Loucy (cell line): Measurements from ENCODE around the gene TNS2.

Experiments used
- H2AFZ ChIP-seq: fragments of 200-600 bp; sonication (generic); 2 replicates; pipeline ENCODE4 v1.6.0; 2016; ENCODE audit warnings: antibody characterized with exemption, mild to moderate bottlenecking, low read length, moderate library complexity
- H3F3A ChIP-seq: fragments of 200-600 bp; 2 replicates; pipeline ENCODE4 v1.6.0; 2016; ENCODE audit warnings: antibody characterized with exemption, low read depth, mild to moderate bottlenecking
- H3K27me3 ChIP-seq: fragments of 200-600 bp; sonication (generic); 2 replicates; pipeline ENCODE4 v1.6.1; 2014; ENCODE audit warnings: low read length, mild to moderate bottlenecking; ENCODE audit not compliant: insufficient read depth, poor library complexity, severe bottlenecking
- H3K36me3 ChIP-seq: fragments of 200-600 bp; sonication (generic); 2 replicates; pipeline ENCODE4 v1.6.1; 2016; ENCODE audit warnings: low read length; ENCODE audit not compliant: insufficient read depth
- H3K4me1 ChIP-seq: fragments of 200-600 bp; sonication (generic); 2 replicates; pipeline ENCODE4 v1.5.1; 2014; ENCODE audit warnings: low read length, mild to moderate bottlenecking; ENCODE audit not compliant: insufficient read depth, poor library complexity, severe bottlenecking
- H3K4me2 ChIP-seq: fragments of 200-600 bp; sonication (generic); 2 replicates; pipeline ENCODE4 v1.6.0; 2014; ENCODE audit warnings: antibody characterized with exemption, low read length, low read depth, mild to moderate bottlenecking; ENCODE audit not compliant: poor library complexity, severe bottlenecking
- H3K4me3 ChIP-seq: fragments of 200-600 bp; sonication (generic); 2 replicates; pipeline ENCODE4 v1.5.1; 2014; ENCODE audit warnings: low read length, mild to moderate bottlenecking, mixed read lengths; ENCODE audit not compliant: poor library complexity, severe bottlenecking
- H3K79me2 ChIP-seq: fragments of 200-600 bp; sonication (generic); 2 replicates; pipeline ENCODE4 v1.6.1; 2014; ENCODE audit warnings: low read length; ENCODE audit not compliant: insufficient read depth
- H3K9ac ChIP-seq: fragments of 200-600 bp; sonication (generic); 2 replicates; pipeline ENCODE4 v1.6.0; 2014; ENCODE audit warnings: mild to moderate bottlenecking, low read depth, low read length, moderate library complexity; ENCODE audit not compliant: poor library complexity, severe bottlenecking
- H3K9me2 ChIP-seq: fragments of 200-600 bp; sonication (generic); replicated peaks from 2 replicates; pipeline ENCODE4 v1.6.1; 2016; ENCODE audit warnings: low read depth, low read length, mixed read lengths
- H3K9me3 ChIP-seq: fragments of 200-600 bp; sonication (generic); 2 replicates; pipeline ENCODE4 v1.6.1; 2014; ENCODE audit warnings: mild to moderate bottlenecking, antibody characterized with exemption, low read length, low read depth; ENCODE audit not compliant: insufficient read depth
- H4K20me1 ChIP-seq: fragments of 200-600 bp; sonication (generic); 2 replicates; pipeline ENCODE4 v1.6.0; 2014; ENCODE audit warnings: antibody characterized with exemption, low read length, mild to moderate bottlenecking; ENCODE audit not compliant: insufficient read depth, poor library complexity, severe bottlenecking
- EZH2phosphoT487 ChIP-seq: fragments of 200-600 bp; IDR thresholded peaks from 2 replicates; pipeline ENCODE4 v1.6.1; 2018; ENCODE audit warnings: antibody characterized with exemption, mild to moderate bottlenecking, moderate library complexity, borderline replicate concordance
- TF ChIP-seq, protein P1 (sequence below): fragments of 200-600 bp; sonication (generic); conservative IDR thresholded peaks from 2 replicates; pipeline ENCODE4 v1.5.1; 2014; ENCODE audit warnings: mild to moderate bottlenecking, antibody characterized with exemption, low read length

TNS2 gene

DNA sequence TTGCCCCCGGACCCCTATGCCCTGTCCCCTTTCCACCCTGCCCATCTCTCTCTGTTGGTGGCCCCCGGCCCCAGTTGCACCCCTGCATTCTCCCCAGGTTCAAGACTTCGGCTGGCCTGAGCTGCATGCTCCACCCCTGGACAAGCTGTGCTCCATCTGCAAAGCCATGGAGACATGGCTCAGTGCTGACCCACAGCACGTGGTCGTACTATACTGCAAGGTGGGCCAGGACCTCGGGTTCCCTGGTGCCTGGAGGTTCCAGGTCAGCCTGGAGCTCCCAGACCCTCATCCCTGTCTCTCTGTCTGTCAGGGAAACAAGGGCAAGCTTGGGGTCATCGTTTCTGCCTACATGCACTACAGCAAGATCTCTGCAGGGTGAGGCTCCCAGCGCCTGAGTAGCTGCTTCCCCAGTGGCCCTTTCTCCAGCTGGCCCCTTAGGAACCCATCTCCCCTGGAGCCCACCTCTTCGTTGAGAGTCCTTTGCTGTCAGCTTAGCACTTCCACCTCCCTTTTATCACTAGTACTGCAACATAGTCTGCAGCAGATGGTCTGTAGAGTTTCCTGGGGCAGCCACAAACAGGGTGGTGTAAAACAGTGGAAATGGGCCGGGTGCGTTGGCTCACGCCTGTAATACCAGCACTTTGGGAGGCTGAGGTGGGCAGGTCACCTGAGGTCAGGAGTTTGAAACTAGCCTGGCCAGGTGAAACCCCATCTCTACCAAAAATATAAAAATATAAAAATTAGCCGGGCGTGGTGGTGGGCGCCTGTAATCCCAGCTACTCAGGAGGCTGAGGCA, 5.8 kb downstream of the TNS2 start:
- Histone ChIP-seq H3K79me2 (no peaks in the 10 kb centered on the region), H3K4me3 (no peak overlapping the region), H4K20me1 (no peaks in the 10 kb centered on the region), H3F3A (no peaks in the 10 kb centered on the region), H3K9ac (no peak overlapping the region), H2AFZ (no peak overlapping the region), H3K4me2 (no peak overlapping the region), H3K9me3 (no peaks in the 10 kb centered on the region), H3K4me1 (peaks cover 14% of the 10 kb centered on the region), H3K36me3 (no peaks in the 10 kb centered on the region), H3K9me2 (no peaks in the 10 kb centered on the region), H3K27me3 (no peaks in the 10 kb centered on the region)
- TF ChIP-seq, protein P1, sequence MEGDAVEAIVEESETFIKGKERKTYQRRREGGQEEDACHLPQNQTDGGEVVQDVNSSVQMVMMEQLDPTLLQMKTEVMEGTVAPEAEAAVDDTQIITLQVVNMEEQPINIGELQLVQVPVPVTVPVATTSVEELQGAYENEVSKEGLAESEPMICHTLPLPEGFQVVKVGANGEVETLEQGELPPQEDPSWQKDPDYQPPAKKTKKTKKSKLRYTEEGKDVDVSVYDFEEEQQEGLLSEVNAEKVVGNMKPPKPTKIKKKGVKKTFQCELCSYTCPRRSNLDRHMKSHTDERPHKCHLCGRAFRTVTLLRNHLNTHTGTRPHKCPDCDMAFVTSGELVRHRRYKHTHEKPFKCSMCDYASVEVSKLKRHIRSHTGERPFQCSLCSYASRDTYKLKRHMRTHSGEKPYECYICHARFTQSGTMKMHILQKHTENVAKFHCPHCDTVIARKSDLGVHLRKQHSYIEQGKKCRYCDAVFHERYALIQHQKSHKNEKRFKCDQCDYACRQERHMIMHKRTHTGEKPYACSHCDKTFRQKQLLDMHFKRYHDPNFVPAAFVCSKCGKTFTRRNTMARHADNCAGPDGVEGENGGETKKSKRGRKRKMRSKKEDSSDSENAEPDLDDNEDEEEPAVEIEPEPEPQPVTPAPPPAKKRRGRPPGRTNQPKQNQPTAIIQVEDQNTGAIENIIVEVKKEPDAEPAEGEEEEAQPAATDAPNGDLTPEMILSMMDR = no peak
- TF ChIP-seq EZH2phosphoT487 = no peak

DNA sequence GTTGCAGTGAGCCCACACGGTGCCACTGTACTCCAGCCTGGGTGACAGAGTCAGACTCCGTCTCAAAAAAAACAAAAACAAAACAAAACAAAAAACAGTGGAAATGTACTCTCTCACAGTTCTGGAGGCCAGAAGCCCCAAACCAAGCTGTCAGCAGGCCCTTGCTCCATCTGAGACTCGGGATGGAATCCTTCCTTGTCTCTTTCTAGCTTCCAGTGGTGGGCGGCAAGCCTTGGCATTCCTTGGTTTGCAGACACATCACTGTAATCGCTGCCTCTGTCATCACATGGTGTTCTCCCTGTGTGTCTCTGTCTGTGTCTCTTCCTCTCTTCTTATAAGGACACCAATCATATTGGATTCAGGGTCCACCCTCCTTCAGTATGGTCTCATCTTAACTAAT, 6.4 kb downstream of the TNS2 start:
- TF ChIP-seq, protein P1 = no peak
- no peak for TF ChIP-seq EZH2phosphoT487
- Histone ChIP-seq H3K36me3 (no peaks in the 10 kb centered on the region), H3K4me1 (peaks cover 14% of the 10 kb centered on the region), H3F3A (no peaks in the 10 kb centered on the region), H3K9ac (no peak overlapping the region), H4K20me1 (no peaks in the 10 kb centered on the region), H3K79me2 (no peaks in the 10 kb centered on the region), H3K27me3 (no peaks in the 10 kb centered on the region), H2AFZ (no peak overlapping the region), H3K9me3 (no peaks in the 10 kb centered on the region), H3K4me3 (no peak overlapping the region), H3K4me2 (no peak overlapping the region), H3K9me2 (no peaks in the 10 kb centered on the region)

DNA sequence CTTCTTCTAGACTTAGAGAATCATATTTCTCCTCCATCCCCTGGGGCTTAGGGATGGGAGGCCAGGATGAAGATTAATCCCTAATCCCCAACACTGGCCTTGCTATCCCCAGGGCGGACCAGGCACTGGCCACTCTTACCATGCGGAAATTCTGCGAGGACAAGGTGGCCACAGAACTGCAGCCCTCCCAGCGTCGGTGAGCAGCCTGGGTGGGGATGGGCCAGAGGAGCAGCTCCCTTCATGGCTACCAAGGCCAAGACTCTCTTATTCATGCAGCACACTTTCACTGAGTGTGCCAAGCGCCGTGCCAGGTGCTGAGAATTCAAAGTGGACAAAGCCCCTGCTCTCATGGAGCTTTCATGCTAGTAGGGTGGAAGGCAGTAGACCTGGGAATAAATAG, 7.0 kb downstream of the TNS2 start:
- no peak overlapping the region for H2AFZ ChIP-seq
- no peak for TF ChIP-seq EZH2phosphoT487
- TF ChIP-seq, protein P1 = no peak
- no peaks in the 10 kb centered on the region for H4K20me1 ChIP-seq
- H3K4me3 ChIP-seq = no peak overlapping the region
- no peak overlapping the region for H3K9ac ChIP-seq
- peaks cover 14% of the 10 kb centered on the region for H3K4me1 ChIP-seq
- no peaks in the 10 kb centered on the region for H3K9me3 ChIP-seq
- H3K79me2 ChIP-seq = no peaks in the 10 kb centered on the region
- H3K4me2 ChIP-seq = no peak overlapping the region
- H3K27me3 ChIP-seq = no peaks in the 10 kb centered on the region
- no peaks in the 10 kb centered on the region for H3F3A ChIP-seq
- no peaks in the 10 kb centered on the region for H3K9me2 ChIP-seq
- H3K36me3 ChIP-seq = no peaks in the 10 kb centered on the region
